Kidney (tissue), 14 donors: Measurements from ENCODE around the gene ADCK1. TPM values are rescaled to one million over a fixed set of nuclear protein-coding genes. Genes with fewer than 3 reads are reported as not detected.

Source experiments
- DNase-seq, 5 donors: peaks; one replicate each; pipeline ENCODE4 v3.0.0-alpha.2; 2013 to 2020
- FAIRE-seq: peaks from 2 replicates; lab custom pipeline; 2012; peaks lifted over from hg19 to GRCh38; lab: Jason Lieb, UNC
- H3K27ac ChIP-seq, 2 donors: one replicate each; pipeline ENCODE4 v1.7.0; 2013; ENCODE audit warnings: low read depth in 2 of 2, low read length in 2 of 2, inconsistent platforms in 1 of 2
- H3K27me3 ChIP-seq: one replicate; pipeline ENCODE4 v1.7.1; 2013; ENCODE audit warnings: low read length, inconsistent platforms; ENCODE audit not compliant: control insufficient read depth, insufficient read depth
- H3K36me3 ChIP-seq, 3 donors: one replicate each; pipeline versions ENCODE4 v1.7.0 to v1.7.1; 2013; ENCODE audit warnings: low read length in 3 of 3, control low read depth in 1 of 3, inconsistent platforms in 1 of 3; ENCODE audit not compliant: insufficient read depth in 3 of 3, control insufficient read depth in 2 of 3
- H3K4me1 ChIP-seq, 3 donors: one replicate each; pipeline versions ENCODE4 v1.7.0 to v1.7.1; 2013; ENCODE audit warnings: low read length in 3 of 3, inconsistent platforms in 1 of 3, low read depth in 1 of 3; ENCODE audit not compliant: control insufficient read depth in 2 of 3, insufficient read depth in 2 of 3
- H3K4me3 ChIP-seq, 3 donors: one replicate each; pipeline versions ENCODE4 v1.7.0 to v1.8.1; 2013; ENCODE audit warnings: low read length in 3 of 3, control low read depth in 1 of 3, inconsistent platforms in 1 of 3
- H3K9ac ChIP-seq, 3 donors: one replicate each; pipeline versions ENCODE4 v1.7.0 to v1.7.1; 2013; ENCODE audit warnings: low read length in 3 of 3, control low read depth in 1 of 3, inconsistent platforms in 1 of 3
- H3K9me3 ChIP-seq, 3 donors: one replicate each; pipeline versions ENCODE4 v1.7.0 to v1.7.1; 2013; ENCODE audit warnings: low read length in 3 of 3, control low read depth in 1 of 3, inconsistent platforms in 1 of 3; ENCODE audit not compliant: control insufficient read depth in 2 of 3, insufficient read depth in 1 of 3
- intact Hi-C: fragments of 100-400 bp; cut with DNase I; formaldehyde crosslinking; loops from one replicate; pipeline ENCODE4 v1.11.1; 2022
- polyA plus RNA-seq: library from polyadenylated mRNA; stranded (reverse); fragments of 350-450 nt; fragmentation: Illumina TruSeq; extraction: RNeasy Lipid Tissue Mini Kit (QIAGEN cat#74804); gene quantifications from one replicate; pipeline ENCODE4 v1.2.3, GENCODE V29; 2014; ENCODE audit warnings: low read depth, low replicate concordance; ENCODE audit not compliant: insufficient read depth
- total RNA-seq: library from RNA; stranded (reverse); fragmentation: NEBNext Ultra II Directional; extraction: Animal tissue kit (Norgen Biotek cat#: 25700); gene quantifications from one replicate; pipeline ENCODE4 v1.2.1, GENCODE V29; 2021
- TF ChIP-seq, protein P1 (sequence below): IDR thresholded peaks from 3 replicates; pipeline ENCODE4 v1.5.1; 2012; ENCODE audit warnings: mild to moderate bottlenecking, moderate library complexity, borderline replicate concordance; ENCODE audit not compliant: insufficient read depth; ENCODE audit errors: extremely low read depth
- donor health status: control.
- donor health status: control.
- donor health status: control.
- donor health status: control.
- donor health status: control.
- donor health status: DM: yes; HTN: yes; CAD: no.
- donor health status: Normal renal cell carcinoma (clear cell type).

The ADCK1 gene
- total and polyA plus RNA-seq, 2 donors from 2014 or later, result 8.0 to 10.3 TPM

DNA sequence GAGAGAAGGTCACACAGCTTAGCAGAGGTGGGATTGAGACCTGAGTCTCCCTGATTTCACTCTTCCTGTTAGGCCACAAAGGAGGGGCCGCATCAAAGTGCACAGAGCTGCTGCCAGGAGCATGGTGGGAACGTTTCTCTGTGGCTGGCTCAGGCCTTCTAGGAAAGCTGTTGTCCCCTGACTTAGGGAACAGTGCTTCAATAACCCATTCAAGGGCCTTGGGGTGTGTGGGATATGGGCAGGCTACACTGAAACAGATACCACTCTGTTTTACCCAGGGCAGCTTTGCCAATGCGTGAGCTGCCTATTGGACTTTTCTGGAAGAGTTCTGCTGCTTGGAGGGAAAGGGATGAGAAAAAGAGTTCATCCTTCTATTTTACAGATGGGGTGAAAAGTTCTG is 110.0 kb downstream of the ADCK1 start:
- H3K9me3 ChIP-seq, result no peaks in the 10 kb centered on the region
- no peak for FAIRE-seq
- H3K9ac ChIP-seq, result no peak overlapping the region
- TF ChIP-seq, protein P1, sequence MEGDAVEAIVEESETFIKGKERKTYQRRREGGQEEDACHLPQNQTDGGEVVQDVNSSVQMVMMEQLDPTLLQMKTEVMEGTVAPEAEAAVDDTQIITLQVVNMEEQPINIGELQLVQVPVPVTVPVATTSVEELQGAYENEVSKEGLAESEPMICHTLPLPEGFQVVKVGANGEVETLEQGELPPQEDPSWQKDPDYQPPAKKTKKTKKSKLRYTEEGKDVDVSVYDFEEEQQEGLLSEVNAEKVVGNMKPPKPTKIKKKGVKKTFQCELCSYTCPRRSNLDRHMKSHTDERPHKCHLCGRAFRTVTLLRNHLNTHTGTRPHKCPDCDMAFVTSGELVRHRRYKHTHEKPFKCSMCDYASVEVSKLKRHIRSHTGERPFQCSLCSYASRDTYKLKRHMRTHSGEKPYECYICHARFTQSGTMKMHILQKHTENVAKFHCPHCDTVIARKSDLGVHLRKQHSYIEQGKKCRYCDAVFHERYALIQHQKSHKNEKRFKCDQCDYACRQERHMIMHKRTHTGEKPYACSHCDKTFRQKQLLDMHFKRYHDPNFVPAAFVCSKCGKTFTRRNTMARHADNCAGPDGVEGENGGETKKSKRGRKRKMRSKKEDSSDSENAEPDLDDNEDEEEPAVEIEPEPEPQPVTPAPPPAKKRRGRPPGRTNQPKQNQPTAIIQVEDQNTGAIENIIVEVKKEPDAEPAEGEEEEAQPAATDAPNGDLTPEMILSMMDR, result no peak
- no peaks in the 10 kb centered on the region for H3K4me1 ChIP-seq
- no peak overlapping the region for H3K27ac ChIP-seq
- H3K4me3 ChIP-seq, result no peak overlapping the region
- H3K27me3 ChIP-seq, result no peaks in the 10 kb centered on the region
- DNase-seq, result no peak
- intact Hi-C loops, result no loop called here
- peaks cover 0 to 3% (median 0%) of the 10 kb centered on the region in 3 donors for H3K36me3 ChIP-seq

DNA sequence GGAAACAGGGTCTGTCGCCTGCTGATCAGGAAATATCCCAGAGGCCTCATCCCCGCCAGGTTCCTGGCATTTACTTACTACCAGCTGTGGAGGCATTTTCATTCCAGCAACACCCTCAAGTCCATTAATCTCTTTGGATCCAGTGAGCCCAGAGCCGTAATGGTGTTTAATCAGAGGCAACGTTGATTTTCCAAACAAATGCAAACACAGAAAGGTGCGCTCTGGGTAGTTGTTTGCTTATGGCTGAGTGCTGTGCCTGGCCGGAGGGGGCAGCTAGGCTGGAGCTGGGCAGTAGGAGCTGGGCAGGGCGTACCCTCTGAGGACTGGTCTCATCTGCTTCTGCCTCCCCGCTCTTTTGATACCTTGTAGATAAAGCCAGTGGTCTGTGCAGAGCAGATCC is 110.6 kb downstream of the ADCK1 start:
- Histone ChIP-seq H3K4me3 (no peak overlapping the region), H3K27ac (no peak overlapping the region), H3K27me3 (no peaks in the 10 kb centered on the region), H3K36me3 (peaks cover 0 to 3% (median 0%) of the 10 kb centered on the region in 3 donors), H3K9me3 (no peaks in the 10 kb centered on the region), H3K4me1 (no peaks in the 10 kb centered on the region), H3K9ac (no peak overlapping the region)
- intact Hi-C loops, result no loop called here
- no peak for FAIRE-seq
- TF ChIP-seq, protein P1, result no peak
- DNase-seq, result no peak

DNA sequence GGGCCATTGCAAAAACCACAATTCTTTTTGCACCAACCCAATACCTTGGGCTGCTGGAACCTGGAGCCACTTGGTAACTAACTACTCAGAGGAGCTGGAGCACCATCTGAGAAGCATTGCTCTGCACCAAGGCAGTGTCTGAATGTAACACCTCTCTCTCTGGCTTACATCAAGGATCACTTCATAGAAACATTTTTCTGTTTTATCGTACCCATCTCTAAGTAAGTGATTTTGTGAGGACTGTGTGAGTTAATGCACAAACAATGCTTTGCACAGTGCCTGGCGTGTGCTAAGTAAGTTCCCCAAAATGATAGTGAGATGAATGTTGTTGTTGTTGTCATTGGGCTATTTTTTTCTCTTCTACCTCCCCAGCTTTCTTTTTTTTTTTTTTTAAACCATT is 111.4 kb downstream of the ADCK1 start:
- TF ChIP-seq, protein P1, result no peak
- no peak overlapping the region for H3K9ac ChIP-seq
- no peak overlapping the region for H3K4me3 ChIP-seq
- FAIRE-seq (no peak), DNase-seq (no peak)
- no peaks in the 10 kb centered on the region for H3K27me3 ChIP-seq
- no peak overlapping the region for H3K27ac ChIP-seq
- peaks cover 0 to 3% (median 0%) of the 10 kb centered on the region in 3 donors for H3K36me3 ChIP-seq
- H3K9me3 ChIP-seq, result no peaks in the 10 kb centered on the region
- intact Hi-C loops, result no loop called here
- H3K4me1 ChIP-seq, result no peaks in the 10 kb centered on the region
